ENCODE data around the gene C1orf216. TPM values are rescaled to one million over a fixed set of nuclear protein-coding genes. Genes with fewer than 3 reads are reported as not detected.

The C1orf216 gene
- total and polyA plus RNA-seq, 7 donors: 2.1 to 32.5 (median 21.6) TPM

- H3K27me3 ChIP-seq: peaks cover 0 to 5% (median 0%) of the 10 kb centered on the region in 3 donors
- no peak overlapping the region for H3K27ac ChIP-seq
- WGBS, 2 donors: 20 to 42% methylated on average over 1 of the region's 1 CpG
- no peak overlapping the region for H3K4me3 ChIP-seq
- no peaks in the 10 kb centered on the region for H3K4me1 ChIP-seq
- intact Hi-C loops (cut with DNase I): no loop called here
- H3K9me3 ChIP-seq: no peaks in the 10 kb centered on the region
- no peak for TF ChIP-seq POLR2A (IDR thresholded peaks at IDR 0.05)
- no peaks in the 10 kb centered on the region for H3K36me3 ChIP-seq
- no peak for DNase-seq
Measured at GRCh38 chr1:35666916-35667315, 51.8 kb downstream of the C1orf216 start.

GRCh38 chr1:35666216-35666615, 52.5 kb downstream of the C1orf216 start:
- Histone ChIP-seq H3K27me3 (peaks cover 0 to 4% (median 0%) of the 10 kb centered on the region in 3 donors), H3K4me3 (no peak overlapping the region), H3K27ac (no peak overlapping the region), H3K9me3 (no peaks in the 10 kb centered on the region), H3K4me1 (no peaks in the 10 kb centered on the region), H3K36me3 (no peaks in the 10 kb centered on the region)
- no peak for TF ChIP-seq POLR2AphosphoS5 (IDR thresholded peaks at IDR 0.05)
- no peak for TF ChIP-seq POLR2A (IDR thresholded peaks at IDR 0.05)
- no peak for TF ChIP-seq EP300 (IDR thresholded peaks at IDR 0.05)
- TF ChIP-seq, protein P1, sequence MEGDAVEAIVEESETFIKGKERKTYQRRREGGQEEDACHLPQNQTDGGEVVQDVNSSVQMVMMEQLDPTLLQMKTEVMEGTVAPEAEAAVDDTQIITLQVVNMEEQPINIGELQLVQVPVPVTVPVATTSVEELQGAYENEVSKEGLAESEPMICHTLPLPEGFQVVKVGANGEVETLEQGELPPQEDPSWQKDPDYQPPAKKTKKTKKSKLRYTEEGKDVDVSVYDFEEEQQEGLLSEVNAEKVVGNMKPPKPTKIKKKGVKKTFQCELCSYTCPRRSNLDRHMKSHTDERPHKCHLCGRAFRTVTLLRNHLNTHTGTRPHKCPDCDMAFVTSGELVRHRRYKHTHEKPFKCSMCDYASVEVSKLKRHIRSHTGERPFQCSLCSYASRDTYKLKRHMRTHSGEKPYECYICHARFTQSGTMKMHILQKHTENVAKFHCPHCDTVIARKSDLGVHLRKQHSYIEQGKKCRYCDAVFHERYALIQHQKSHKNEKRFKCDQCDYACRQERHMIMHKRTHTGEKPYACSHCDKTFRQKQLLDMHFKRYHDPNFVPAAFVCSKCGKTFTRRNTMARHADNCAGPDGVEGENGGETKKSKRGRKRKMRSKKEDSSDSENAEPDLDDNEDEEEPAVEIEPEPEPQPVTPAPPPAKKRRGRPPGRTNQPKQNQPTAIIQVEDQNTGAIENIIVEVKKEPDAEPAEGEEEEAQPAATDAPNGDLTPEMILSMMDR (IDR thresholded peaks at IDR 0.05): no peak
- intact Hi-C loops (cut with DNase I): no loop called here
- WGBS, 2 donors: 86 to 90% methylated on average over 2 of the region's 2 CpGs
- no peak for DNase-seq

Other genes starting within 250 kb of the C1orf216 start
- gene KIAA0319L, start 161.5 kb downstream of the C1orf216 start, total RNA-seq: 10 to 100 TPM; 24.8 to 50.4 (median 34.8) TPM
- 10 to 100 TPM in 2 of 3 donors, 1 to 10 TPM in 1; 8.3 to 36.9 (median 10.2) TPM for gene KIAA0319L, start 161.5 kb downstream of the C1orf216 start, polyA plus RNA-seq
- gene NCDN, start 161.1 kb downstream of the C1orf216 start, total RNA-seq: 10 to 100 TPM; 11.7 to 26.3 (median 14.3) TPM
- 10 to 100 TPM in 1 of 3 donors, 1 to 10 TPM in 2; 3.6 to 14.3 (median 4.2) TPM for gene NCDN, start 161.1 kb downstream of the C1orf216 start, polyA plus RNA-seq
- 1 to 10 TPM in 1 of 4 donors, under 1 TPM in 3; 0.27 to 1.2 (median 0.46) TPM for gene TFAP2E, start 145.6 kb downstream of the C1orf216 start, total RNA-seq
- 1 to 10 TPM in 1 of 3 donors, not detected in 2; 1.2 TPM for gene TFAP2E, start 145.6 kb downstream of the C1orf216 start, polyA plus RNA-seq
- gene PSMB2, start 77.4 kb downstream of the C1orf216 start, total RNA-seq: 10 to 100 TPM; 29.3 to 34.2 (median 31.0) TPM
- gene PSMB2, start 77.4 kb downstream of the C1orf216 start, polyA plus RNA-seq: 10 to 100 TPM; 29.4 to 66.5 (median 37.2) TPM
- under 1 TPM in 3 of 4 donors, not detected in 1; under 0.01 to 0.41 (median 0.16) TPM for gene CLSPN, start 51.1 kb upstream of the C1orf216 start, total RNA-seq
- gene CLSPN, start 51.1 kb upstream of the C1orf216 start, polyA plus RNA-seq: 1 to 10 TPM in 2 of 3 donors, not detected in 1; 1.6 to 5.3 TPM
- gene AGO4, start 89.1 kb upstream of the C1orf216 start, total RNA-seq: 10 to 100 TPM; 16.8 to 29.9 (median 20.6) TPM
- 1 to 10 TPM; 3.5 to 6.4 (median 4.8) TPM for gene AGO4, start 89.1 kb upstream of the C1orf216 start, polyA plus RNA-seq
- 10 to 100 TPM; 17.1 to 26.3 (median 19.6) TPM for gene AGO1, start 164.3 kb upstream of the C1orf216 start, total RNA-seq
- gene AGO1, start 164.3 kb upstream of the C1orf216 start, polyA plus RNA-seq: 1 to 10 TPM; 3.0 to 8.9 (median 3.9) TPM
- gene AGO3, start 212.2 kb upstream of the C1orf216 start, total RNA-seq: 10 to 100 TPM; 18.5 to 27.4 (median 19.3) TPM
- gene AGO3, start 212.2 kb upstream of the C1orf216 start, polyA plus RNA-seq: 1 to 10 TPM in 2 of 3 donors, under 1 TPM in 1; 0.60 to 5.6 (median 1.2) TPM

All from sigmoid colon (tissue), 7 donors.